Lower leg skin (tissue), 4 donors: ENCODE measurements around the gene ZBTB20. TPM values are rescaled to one million over a fixed set of nuclear protein-coding genes. Genes with fewer than 3 reads are reported as not detected.

ENCODE experiments used
- DNase-seq, 2 donors: peaks; one replicate each; pipeline ENCODE4 v3.0.0-alpha.2; 2019; ENCODE audit warnings: low spot score in 2 of 2
- H3K4me3 ChIP-seq: fragments of 200-600 bp; sonication (generic); 2 replicates; pipeline ENCODE4 v1.5.1; 2017; ENCODE audit warnings: mild to moderate bottlenecking, low read depth; ENCODE audit not compliant: poor library complexity, severe bottlenecking
- POLR2A ChIP-seq, 2 donors: fragments of 450-650 bp; IDR thresholded peaks; one replicate each; pipeline ENCODE4 v1.6.1; 2016 to 2017; ENCODE audit warnings: antibody characterized with exemption in 2 of 2, mild to moderate bottlenecking in 1 of 2, moderate library complexity in 1 of 2
- WGBS, 2 donors: methylation state at CpG; one replicate each; pipeline ENCODE4 v1.1.5; 2018; 5-methylcytosine and 5-hydroxymethylcytosine counted together
- intact Hi-C: fragments of 100-400 bp; cut with DNase I; formaldehyde crosslinking; loops from one replicate; pipeline ENCODE4 v1.15.0; 2023; ENCODE audit warnings: low total_unique reads
- total RNA-seq, 4 donors: library from RNA; depleted of rRNA; stranded (reverse); fragments of >200 nt; gene quantifications; one replicate each; pipeline ENCODE4 v1.1.0, GENCODE V29; 2016
- TF ChIP-seq, protein P1 (sequence below), 3 donors: fragments of 450-650 bp; IDR thresholded peaks; one replicate each; pipeline ENCODE4 v1.5.1; 2016; ENCODE audit warnings: antibody characterized with exemption in 3 of 3, mild to moderate bottlenecking in 3 of 3, moderate library complexity in 2 of 3

ZBTB20 gene
- total RNA-seq, 4 donors from 2014 or later: 22.5 to 41.9 (median 33.1) TPM

DNA sequence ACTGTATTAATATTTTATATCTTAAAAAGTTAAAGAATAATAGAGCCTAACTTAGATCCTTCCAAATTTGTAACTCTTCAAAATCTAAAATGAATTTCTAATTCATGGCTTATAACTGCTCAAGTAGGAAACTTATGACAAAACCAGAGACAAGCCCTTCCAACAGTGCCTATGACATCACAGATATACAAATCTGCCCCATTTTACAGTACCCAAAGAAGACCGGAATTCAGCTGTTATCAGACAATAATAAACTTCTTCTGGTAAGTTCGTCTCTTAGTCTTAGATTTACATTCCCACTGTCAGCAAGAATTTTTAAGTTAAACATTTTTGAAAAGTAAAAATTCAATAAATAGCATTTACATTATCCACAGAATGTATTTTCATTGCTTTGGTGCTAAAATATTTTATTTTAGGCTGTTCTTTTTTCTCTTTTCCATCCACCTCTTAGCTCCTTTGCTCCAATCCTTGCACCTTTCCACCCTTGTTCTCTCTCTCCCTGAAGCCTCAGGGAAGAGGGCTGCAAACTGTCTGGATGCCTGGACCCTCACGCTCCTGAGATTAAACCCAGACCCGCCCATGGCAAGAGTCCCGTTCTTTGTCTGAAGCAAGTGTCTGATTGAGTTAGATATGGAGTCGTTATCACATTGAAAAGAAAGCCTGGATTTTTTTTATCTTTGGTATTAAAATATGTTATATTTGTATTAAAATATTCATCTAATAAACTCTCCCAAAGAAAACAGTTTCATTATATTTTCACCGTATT, 312.7 kb downstream of the ZBTB20 start:
- no peak for DNase-seq
- WGBS, 2 donors: 60 to 66% methylated on average over 7 of the region's 7 CpGs
- H3K4me3 ChIP-seq: no peak overlapping the region
- no peak for TF ChIP-seq POLR2A (IDR thresholded peaks at IDR 0.05)
- TF ChIP-seq, protein P1, sequence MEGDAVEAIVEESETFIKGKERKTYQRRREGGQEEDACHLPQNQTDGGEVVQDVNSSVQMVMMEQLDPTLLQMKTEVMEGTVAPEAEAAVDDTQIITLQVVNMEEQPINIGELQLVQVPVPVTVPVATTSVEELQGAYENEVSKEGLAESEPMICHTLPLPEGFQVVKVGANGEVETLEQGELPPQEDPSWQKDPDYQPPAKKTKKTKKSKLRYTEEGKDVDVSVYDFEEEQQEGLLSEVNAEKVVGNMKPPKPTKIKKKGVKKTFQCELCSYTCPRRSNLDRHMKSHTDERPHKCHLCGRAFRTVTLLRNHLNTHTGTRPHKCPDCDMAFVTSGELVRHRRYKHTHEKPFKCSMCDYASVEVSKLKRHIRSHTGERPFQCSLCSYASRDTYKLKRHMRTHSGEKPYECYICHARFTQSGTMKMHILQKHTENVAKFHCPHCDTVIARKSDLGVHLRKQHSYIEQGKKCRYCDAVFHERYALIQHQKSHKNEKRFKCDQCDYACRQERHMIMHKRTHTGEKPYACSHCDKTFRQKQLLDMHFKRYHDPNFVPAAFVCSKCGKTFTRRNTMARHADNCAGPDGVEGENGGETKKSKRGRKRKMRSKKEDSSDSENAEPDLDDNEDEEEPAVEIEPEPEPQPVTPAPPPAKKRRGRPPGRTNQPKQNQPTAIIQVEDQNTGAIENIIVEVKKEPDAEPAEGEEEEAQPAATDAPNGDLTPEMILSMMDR (IDR thresholded peaks at IDR 0.05): no peak
- intact Hi-C loops: no loop called here

- WGBS, 2 donors: 87 to 92% methylated on average over 1 of the region's 1 CpG
- H3K4me3 ChIP-seq: no peak overlapping the region
- intact Hi-C loops: no loop called here
- TF ChIP-seq, protein P1 (IDR thresholded peaks at IDR 0.05): no peak
- no peak for TF ChIP-seq POLR2A (IDR thresholded peaks at IDR 0.05)
- DNase-seq: no peak
Measured at GRCh38 chr3:114831861-114832260, 315.2 kb downstream of the ZBTB20 start.

GRCh38 chr3:114830652-114831051, 316.4 kb downstream of the ZBTB20 start:
- WGBS, 2 donors: 82 to 88% methylated on average over 4 of the region's 4 CpGs
- intact Hi-C loops: no loop called here
- TF ChIP-seq, protein P1 (IDR thresholded peaks at IDR 0.05): no peak
- TF ChIP-seq POLR2A (IDR thresholded peaks at IDR 0.05): no peak
- no peak overlapping the region for H3K4me3 ChIP-seq
- no peak for DNase-seq

DNA sequence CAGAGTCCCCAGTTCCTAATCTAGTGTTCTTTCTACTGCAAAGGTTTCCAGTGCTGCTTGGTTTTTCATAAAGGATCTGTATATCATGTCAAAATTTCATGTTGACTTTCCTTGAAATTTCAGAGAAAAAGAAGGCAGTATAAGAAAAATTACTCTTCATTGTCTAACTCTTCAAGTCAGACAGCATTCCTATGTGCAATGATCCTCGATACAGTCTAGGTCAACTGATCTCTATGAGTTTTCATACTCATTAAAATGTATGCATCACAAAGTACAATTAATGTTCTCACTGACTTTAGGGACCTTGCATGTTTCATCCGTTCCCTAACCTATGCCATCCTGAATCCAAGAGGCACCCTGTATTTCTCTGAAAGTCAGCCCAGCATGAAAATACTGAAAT, 317.3 kb downstream of the ZBTB20 start:
- 72 to 77% methylated on average over 2 of the region's 2 CpGs for WGBS, 2 donors
- no peak overlapping the region for H3K4me3 ChIP-seq
- intact Hi-C loops: no loop called here
- DNase-seq: no peak
- no peak for TF ChIP-seq POLR2A (IDR thresholded peaks at IDR 0.05)
- TF ChIP-seq, protein P1 (IDR thresholded peaks at IDR 0.05): no peak

GRCh38 chr3:114827495-114827894, 319.6 kb downstream of the ZBTB20 start:
- intact Hi-C loops: no loop called here
- TF ChIP-seq POLR2A (IDR thresholded peaks at IDR 0.05): no peak
- TF ChIP-seq, protein P1 (IDR thresholded peaks at IDR 0.05): no peak
- 96 to 97% methylated on average over 1 of the region's 1 CpG for WGBS, 2 donors
- no peak overlapping the region for H3K4me3 ChIP-seq
- DNase-seq: no peak

- WGBS, 2 donors: 91 to 94% methylated on average over 1 of the region's 1 CpG
- intact Hi-C loops: loop anchor here (5.0 kb wide), 1 partner anchor 418 kb away; no protein-coding TSS in a partner anchor
- DNase-seq: no peak
- H3K4me3 ChIP-seq: no peak overlapping the region
- TF ChIP-seq, protein P1 (IDR thresholded peaks at IDR 0.05): no peak
- TF ChIP-seq POLR2A (IDR thresholded peaks at IDR 0.05): no peak
Measured at GRCh38 chr3:114824014-114824413, 323.1 kb downstream of the ZBTB20 start.
